Activated naive CD4-positive, alpha-beta T cell treated with anti-CD3 and anti-CD28 coated beads, Interleukin-2, amount 10 ng/mL, durations not matched to agents 7 days and 5 days (primary cell): Measurements from ENCODE around the gene UQCRC1.
"Not testable (repeated sequence)": the region's sequence is repeated elsewhere in the genome, so short reads cannot be mapped to it uniquely, and the experiment has no call there.

Experiments
- CTCF ChIA-PET: fragments of 350-600 bp; sonication (Branson Sonifier 250); formaldehyde crosslinking; loops from one replicate; lab custom pipeline; 2021; ENCODE audit warnings: antibody characterized with exemption; lab: Charles Lee
- DNase-seq: peaks from one replicate; pipeline ENCODE4 v3.0.0-alpha.2; 2020
- H3K27ac Mint-ChIP-seq: one replicate; pipeline ENCODE4 v1.8.0; 2021; ENCODE audit warnings: mild to moderate bottlenecking, moderate library complexity, mixed read lengths
- H3K27me3 Mint-ChIP-seq: one replicate; pipeline ENCODE4 v1.8.0; 2021; ENCODE audit warnings: mild to moderate bottlenecking, mixed read lengths
- H3K36me3 Mint-ChIP-seq: one replicate; pipeline ENCODE4 v1.8.0; 2021; ENCODE audit warnings: mixed read lengths
- H3K4me1 Mint-ChIP-seq: one replicate; pipeline ENCODE4 v1.8.0; 2021; ENCODE audit warnings: mixed read lengths
- H3K4me3 Mint-ChIP-seq: one replicate; pipeline ENCODE4 v1.8.0; 2021; ENCODE audit warnings: mild to moderate bottlenecking, moderate library complexity, mixed read lengths
- H3K9me3 Mint-ChIP-seq: one replicate; pipeline ENCODE4 v1.8.0; 2021; ENCODE audit warnings: mixed read lengths

Gene UQCRC1

DNA sequence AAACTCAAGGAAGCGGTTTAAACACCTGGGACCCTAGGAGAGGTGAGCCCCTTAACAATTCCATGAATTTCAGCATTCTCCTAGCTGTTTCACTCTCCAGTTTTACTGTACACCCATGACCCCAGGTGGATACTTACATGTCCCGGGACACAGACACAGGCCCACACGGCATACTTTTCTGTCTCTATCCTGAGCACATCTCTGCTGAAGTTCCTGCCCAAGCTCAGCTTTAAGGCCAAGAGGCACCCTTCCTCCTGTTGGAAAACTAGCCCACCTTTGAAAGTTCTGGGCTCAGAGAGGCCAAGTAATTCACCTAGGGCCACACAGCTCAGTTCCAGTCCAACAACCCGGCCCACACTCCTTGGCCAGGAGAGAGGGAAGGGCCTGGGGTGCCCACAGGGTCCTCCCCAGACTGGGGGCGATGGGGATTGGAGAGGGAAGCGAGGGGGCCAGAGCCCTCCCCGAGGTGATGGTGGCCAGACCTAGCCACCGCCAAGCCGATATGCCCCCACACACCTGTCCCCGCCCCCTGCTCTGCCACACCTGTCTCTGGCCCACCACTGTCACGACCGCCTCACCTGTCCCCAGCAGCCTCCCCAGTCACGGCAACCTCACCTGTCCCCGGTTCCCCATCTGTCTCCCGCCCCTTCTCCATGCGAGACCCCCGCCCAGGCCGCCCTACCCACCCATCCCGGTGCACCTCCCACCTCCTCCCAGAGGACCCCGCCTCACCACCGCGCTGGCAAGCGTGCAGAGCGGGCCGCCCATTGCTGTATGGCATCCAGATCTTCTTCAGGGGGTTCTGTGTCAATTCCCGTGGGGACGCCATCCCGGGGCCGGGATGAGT is 53.3 kb downstream of the UQCRC1 start:
- no peak for DNase-seq
- Mint-ChIP-seq H3K27me3 (peaks cover 16% of the 10 kb centered on the region), H3K9me3 (no peaks in the 10 kb centered on the region), H3K36me3 (peaks cover 17% of the 10 kb centered on the region), H3K4me3 (peak overlapping the region; percentile 82), H3K27ac (peak overlapping the region; percentile 87), H3K4me1 (peaks cover 59% of the 10 kb centered on the region)
- CTCF ChIA-PET, result interaction anchor here (0.7 to 5.0 kb wide), 12 partner anchors 7 to 361 kb away, joined by 3 to 26 read pairs (median 4); partner anchors contain the start of gene SLC26A6

- Mint-ChIP-seq H3K36me3 (peaks cover 22% of the 10 kb centered on the region), H3K27ac (no peak overlapping the region), H3K27me3 (peaks cover 8% of the 10 kb centered on the region), H3K4me1 (peaks cover 58% of the 10 kb centered on the region), H3K4me3 (peak overlapping the region; percentile 82), H3K9me3 (no peaks in the 10 kb centered on the region)
- CTCF ChIA-PET, result interaction anchor here (0.7 to 2.5 kb wide), 6 partner anchors 9 to 282 kb away, joined by 3 to 16 read pairs (median 4); partner anchors contain the start of gene SLC26A6
- DNase-seq, result no peak
Measured at GRCh38 chr3:48555231-48555948, 54.1 kb downstream of the UQCRC1 start.

DNA sequence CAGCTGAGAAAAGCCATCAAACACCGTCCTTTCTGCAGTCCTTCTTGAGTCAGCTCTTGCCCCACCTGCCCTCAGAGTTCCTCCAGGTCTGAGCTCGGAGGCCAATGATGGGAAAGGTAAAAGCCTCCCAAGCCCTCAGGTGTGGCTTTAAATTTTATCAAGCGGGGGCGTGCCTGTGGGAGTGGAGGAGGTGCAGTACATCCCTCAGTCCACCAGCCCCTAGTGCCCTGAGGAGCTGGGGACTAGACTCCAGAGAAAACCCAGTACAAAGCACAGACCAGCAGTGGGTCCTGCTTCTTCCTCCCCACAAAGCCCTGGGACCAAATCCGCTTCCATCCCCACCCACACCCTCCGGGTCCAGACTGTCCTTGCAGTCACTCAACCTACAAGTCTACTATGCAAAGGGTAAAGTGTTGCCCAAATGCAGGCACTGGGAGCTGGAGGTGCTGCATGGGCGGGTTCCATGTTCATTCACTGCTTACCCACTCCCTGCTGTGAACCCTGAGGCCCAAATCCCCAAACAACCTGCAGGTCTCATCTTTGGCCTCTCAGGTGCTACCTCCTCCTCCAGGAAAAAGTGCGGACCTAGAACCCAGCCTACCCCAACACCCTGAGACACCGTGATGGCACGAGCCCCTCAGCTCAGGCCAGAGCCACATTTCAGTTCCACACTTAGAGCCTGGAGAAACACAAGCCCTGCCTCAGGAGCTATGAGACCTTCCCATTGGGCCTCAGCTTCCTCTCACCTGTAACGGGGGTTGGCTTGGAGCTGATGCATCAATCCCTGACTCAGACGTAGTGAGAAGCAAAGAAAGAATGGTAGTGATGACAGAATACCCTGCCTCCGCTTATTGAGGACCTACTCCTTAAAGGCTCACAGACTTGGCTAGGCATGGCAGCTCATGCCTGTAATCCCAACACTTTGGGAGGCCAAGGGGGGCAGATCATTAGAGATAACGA is 55.3 kb downstream of the UQCRC1 start:
- no peak for DNase-seq
- Mint-ChIP-seq H3K27ac (no peak overlapping the region), H3K4me1 (peaks cover 56% of the 10 kb centered on the region), H3K36me3 (peaks cover 25% of the 10 kb centered on the region), H3K4me3 (peak overlapping the region; percentile 82), H3K9me3 (no peaks in the 10 kb centered on the region), H3K27me3 (peaks cover under 1% of the 10 kb centered on the region)
- CTCF ChIA-PET, result interaction anchor here (0.6 to 7.5 kb wide), 6 partner anchors 10 to 156 kb away, joined by 3 to 91 read pairs (median 4); partner anchors contain the start of genes ATRIP, CCDC51 and TMA7

DNA sequence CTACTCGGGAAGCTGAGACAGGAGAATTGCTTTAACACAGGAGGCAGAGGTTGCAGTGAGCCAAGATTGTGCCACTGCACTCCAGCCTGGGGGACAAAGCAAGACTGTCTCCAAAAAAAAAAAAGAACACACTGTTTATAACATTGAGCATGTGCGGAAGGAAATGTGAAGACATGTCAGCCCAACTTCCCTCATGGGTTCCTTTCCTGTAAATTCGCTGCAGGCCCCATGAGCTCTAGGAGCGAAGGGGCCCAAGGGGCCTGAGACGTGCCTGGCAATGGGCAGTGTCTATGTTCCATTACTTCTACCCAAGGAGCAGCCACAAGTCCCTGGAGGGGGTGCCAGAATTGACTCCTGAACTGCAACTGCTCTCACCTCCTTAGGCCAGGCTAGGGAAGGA is 56.1 kb downstream of the UQCRC1 start:
- H3K9me3 Mint-ChIP-seq, result no peaks in the 10 kb centered on the region
- peaks cover 55% of the 10 kb centered on the region for H3K4me1 Mint-ChIP-seq
- H3K4me3 Mint-ChIP-seq, result no peak overlapping the region
- H3K36me3 Mint-ChIP-seq, result peaks cover 32% of the 10 kb centered on the region
- no peaks in the 10 kb centered on the region for H3K27me3 Mint-ChIP-seq
- H3K27ac Mint-ChIP-seq, result no peak overlapping the region
- DNase-seq, result no peak
- CTCF ChIA-PET, result interaction anchor here (0.6 to 7.5 kb wide), 6 partner anchors 11 to 153 kb away, joined by 3 to 91 read pairs (median 4); partner anchors contain the start of genes ATRIP, CCDC51 and TMA7

DNA sequence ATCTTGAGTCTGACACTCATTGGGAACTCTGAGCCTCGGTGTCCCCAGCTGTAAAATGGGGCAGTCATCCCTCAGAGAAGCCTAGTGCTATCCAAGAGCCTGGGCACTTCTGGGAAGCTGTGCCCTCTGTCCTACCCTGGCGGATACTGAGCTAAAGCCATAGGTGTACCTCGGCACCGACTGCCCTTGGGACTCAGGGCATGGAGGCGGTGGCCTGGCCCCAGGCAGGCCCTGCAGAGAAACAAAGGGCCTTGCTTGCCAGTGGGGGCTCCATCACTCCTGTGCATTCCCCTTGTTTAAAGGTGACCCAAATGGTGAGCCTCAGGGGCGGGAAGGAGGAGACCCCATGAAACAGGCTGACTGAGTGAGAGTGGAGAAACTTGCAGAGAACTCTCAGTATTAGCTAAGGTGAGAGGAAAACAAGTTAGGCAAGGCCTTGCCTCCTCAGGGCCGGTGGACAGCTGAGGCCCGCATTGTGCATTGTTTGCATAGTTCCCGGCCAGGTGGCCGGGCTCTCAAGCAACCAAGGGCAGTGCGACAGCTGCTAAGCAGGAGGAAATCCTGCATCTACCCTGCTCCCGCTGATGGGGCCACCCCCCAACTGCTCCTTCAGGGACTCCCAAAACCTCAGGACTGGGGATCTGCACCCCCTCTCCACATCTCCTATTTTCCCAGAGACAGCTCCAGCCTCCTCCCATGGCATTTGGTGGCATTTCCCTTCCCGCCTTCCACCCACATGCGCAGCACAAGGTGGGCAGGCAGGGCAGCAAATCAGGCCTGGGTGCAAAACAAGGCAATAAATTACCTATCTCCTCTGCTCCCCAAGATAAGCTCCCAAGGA is 57.1 kb downstream of the UQCRC1 start:
- DNase-seq, result no peak
- H3K36me3 Mint-ChIP-seq, result peaks cover 38% of the 10 kb centered on the region

GRCh38 chr3:48551651-48552050 is 57.8 kb downstream of the UQCRC1 start:
- Mint-ChIP-seq H3K36me3 (peaks cover 44% of the 10 kb centered on the region), H3K4me1 (peaks cover 47% of the 10 kb centered on the region)
- not testable (repeated sequence) for H3K27me3 Mint-ChIP-seq, H3K27ac Mint-ChIP-seq, DNase-seq, H3K9me3 Mint-ChIP-seq, H3K4me3 Mint-ChIP-seq
- CTCF ChIA-PET, result interaction anchor here (1.2 to 7.5 kb wide), 3 partner anchors 10 to 151 kb away, joined by 3 to 91 read pairs (median 3); partner anchors contain the start of genes CCDC51 and TMA7

More for the DNA sequence above, 57.1 kb downstream of the UQCRC1 start:
- Mint-ChIP-seq H3K9me3 (no peaks in the 10 kb centered on the region), H3K4me3 (no peak overlapping the region), H3K4me1 (peaks cover 50% of the 10 kb centered on the region), H3K27ac (no peak overlapping the region), H3K27me3 (no peaks in the 10 kb centered on the region)
- CTCF ChIA-PET, result interaction anchor here (1.2 to 7.5 kb wide), 4 partner anchors 10 to 152 kb away, joined by 3 to 91 read pairs (median 3); partner anchors contain the start of genes CCDC51 and TMA7
